Uterus (tissue), 2 donors: Measurements from ENCODE around the gene NID2.

Experiments used
- POLR2A ChIP-seq, 2 donors: fragments of 450-650 bp; IDR thresholded peaks; one replicate each; pipeline ENCODE4 v1.6.1; 2016; ENCODE audit warnings: antibody characterized with exemption in 2 of 2, mild to moderate bottlenecking in 1 of 2, moderate library complexity in 1 of 2
- TF ChIP-seq, protein P1 (sequence below), 4 experiments: fragments of 200-600 bp in 2 of 4; fragments of 450-650 bp in 2 of 4; sonication (generic) in 2 of 4; IDR thresholded peaks; one replicate each; pipeline ENCODE4 v1.5.1; 2016 to 2019; ENCODE audit warnings: antibody characterized with exemption in 4 of 4, mild to moderate bottlenecking in 2 of 4, moderate library complexity in 1 of 4

DNA sequence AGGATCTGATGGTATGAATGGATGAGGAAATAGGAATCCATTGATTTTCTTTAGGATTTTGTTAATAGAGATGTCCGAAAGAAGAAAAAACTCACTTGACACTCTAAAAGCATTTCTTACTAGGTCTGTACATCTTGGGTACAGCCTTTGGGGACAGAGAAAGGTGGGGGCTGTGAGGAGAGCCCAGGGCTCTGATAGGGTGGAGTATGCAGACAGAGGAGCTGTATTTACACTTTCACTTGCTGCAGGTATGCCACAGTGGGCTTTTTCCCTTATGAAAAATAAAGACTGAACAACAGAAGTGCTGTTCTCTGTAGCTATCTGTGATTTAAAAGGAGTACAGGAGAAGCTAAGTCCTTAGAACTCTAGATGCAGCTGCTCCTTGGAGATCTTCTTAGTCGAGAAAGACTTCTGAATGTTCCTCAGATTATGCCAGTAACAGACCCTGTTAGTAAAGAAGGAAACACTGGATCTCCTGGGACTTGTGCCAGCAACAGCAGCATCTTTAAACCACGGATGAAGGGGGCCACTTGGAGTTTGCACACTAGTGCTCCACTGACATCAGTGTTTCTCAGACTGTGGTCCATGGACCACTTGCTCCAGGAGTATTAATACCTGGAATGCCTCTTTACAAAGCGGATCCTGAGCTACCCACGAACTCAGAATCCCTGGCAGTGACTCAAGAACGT lies 98.9 kb downstream of the NID2 start:
- TF ChIP-seq, protein P1, sequence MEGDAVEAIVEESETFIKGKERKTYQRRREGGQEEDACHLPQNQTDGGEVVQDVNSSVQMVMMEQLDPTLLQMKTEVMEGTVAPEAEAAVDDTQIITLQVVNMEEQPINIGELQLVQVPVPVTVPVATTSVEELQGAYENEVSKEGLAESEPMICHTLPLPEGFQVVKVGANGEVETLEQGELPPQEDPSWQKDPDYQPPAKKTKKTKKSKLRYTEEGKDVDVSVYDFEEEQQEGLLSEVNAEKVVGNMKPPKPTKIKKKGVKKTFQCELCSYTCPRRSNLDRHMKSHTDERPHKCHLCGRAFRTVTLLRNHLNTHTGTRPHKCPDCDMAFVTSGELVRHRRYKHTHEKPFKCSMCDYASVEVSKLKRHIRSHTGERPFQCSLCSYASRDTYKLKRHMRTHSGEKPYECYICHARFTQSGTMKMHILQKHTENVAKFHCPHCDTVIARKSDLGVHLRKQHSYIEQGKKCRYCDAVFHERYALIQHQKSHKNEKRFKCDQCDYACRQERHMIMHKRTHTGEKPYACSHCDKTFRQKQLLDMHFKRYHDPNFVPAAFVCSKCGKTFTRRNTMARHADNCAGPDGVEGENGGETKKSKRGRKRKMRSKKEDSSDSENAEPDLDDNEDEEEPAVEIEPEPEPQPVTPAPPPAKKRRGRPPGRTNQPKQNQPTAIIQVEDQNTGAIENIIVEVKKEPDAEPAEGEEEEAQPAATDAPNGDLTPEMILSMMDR (IDR thresholded peaks at IDR 0.05), result no peak
- no peak for TF ChIP-seq POLR2A (IDR thresholded peaks at IDR 0.05)
